Spleen (tissue), 3 donors: ENCODE measurements around the gene DUOXA2.

Experiments used
- POLR2A ChIP-seq, 3 donors: fragments of 450-650 bp; IDR thresholded peaks; one replicate each; pipeline ENCODE4 v1.5.1; 2017; ENCODE audit warnings: antibody characterized with exemption in 3 of 3, mild to moderate bottlenecking in 1 of 3
- POLR2AphosphoS5 ChIP-seq, 3 donors: sonication (generic); formaldehyde crosslinking; IDR thresholded peaks; one replicate each; pipeline ENCODE4 v1.5.1; 2017; ENCODE audit warnings: antibody characterized with exemption in 3 of 3

GRCh38 chr15:45166834-45167630 lies 52.9 kb downstream of the DUOXA2 start:
- TF ChIP-seq POLR2AphosphoS5 (IDR thresholded peaks at IDR 0.05) (peak; percentile 76 to 86 (median 78)), POLR2A (IDR thresholded peaks at IDR 0.05) (peak in 2 of 3 donors; percentile 11 to 46)
